Measurements from ENCODE around the gene GTSF1L.

GTSF1L gene

GRCh38 chr20:43716757-43717615 is 9.8 kb downstream of the GTSF1L start:
- DNase-seq (ENCODE audit: low read depth) = no peak

- no peak for DNase-seq (ENCODE audit: low read depth)
Measured at GRCh38 chr20:43716123-43716522, 10.7 kb downstream of the GTSF1L start.

- DNase-seq (ENCODE audit: low read depth) = no peak
Measured at GRCh38 chr20:43715511-43715910, 11.3 kb downstream of the GTSF1L start.

- DNase-seq (ENCODE audit: low read depth) = no peak
Measured at GRCh38 chr20:43715044-43715443, 11.8 kb downstream of the GTSF1L start.

- DNase-seq (ENCODE audit: low read depth) = no peak
Measured at GRCh38 chr20:43711098-43711654, 15.6 kb downstream of the GTSF1L start.

- no peak for DNase-seq (ENCODE audit: low read depth)
Measured at GRCh38 chr20:43710370-43711044, 16.3 kb downstream of the GTSF1L start.

- DNase-seq (ENCODE audit: low read depth) = no peak
Measured at GRCh38 chr20:43702502-43702901, 24.3 kb downstream of the GTSF1L start.

GRCh38 chr20:43700627-43701026 is 26.2 kb downstream of the GTSF1L start:
- no peak for DNase-seq (ENCODE audit: low read depth)

- DNase-seq (ENCODE audit: low read depth) = no peak
Measured at GRCh38 chr20:43699941-43700565, 26.7 kb downstream of the GTSF1L start.

- no peak for DNase-seq (ENCODE audit: low read depth)
Measured at GRCh38 chr20:43695571-43695970, 31.2 kb downstream of the GTSF1L start.

- DNase-seq (ENCODE audit: low read depth) = no peak
Measured at GRCh38 chr20:43694763-43695162, 32.0 kb downstream of the GTSF1L start.

- DNase-seq (ENCODE audit: low read depth) = no peak
Measured at GRCh38 chr20:43691928-43692524, 34.8 kb downstream of the GTSF1L start.

- DNase-seq (ENCODE audit: low read depth) = no peak
Measured at GRCh38 chr20:43690943-43691598, 35.7 kb downstream of the GTSF1L start.

- DNase-seq (ENCODE audit: low read depth) = no peak
Measured at GRCh38 chr20:43689165-43689564, 37.6 kb downstream of the GTSF1L start.

GRCh38 chr20:43686820-43687219 is 40.0 kb downstream of the GTSF1L start:
- DNase-seq (ENCODE audit: low read depth) = no peak

GRCh38 chr20:43682446-43682845 is 44.4 kb downstream of the GTSF1L start:
- DNase-seq (ENCODE audit: low read depth) = no peak

- DNase-seq (ENCODE audit: low read depth) = no peak
Measured at GRCh38 chr20:43681991-43682410, 44.8 kb downstream of the GTSF1L start.

GRCh38 chr20:43681468-43681942 is 45.3 kb downstream of the GTSF1L start:
- DNase-seq (ENCODE audit: low read depth) = peak; percentile 20

GRCh38 chr20:43680981-43681380 is 45.8 kb downstream of the GTSF1L start:
- DNase-seq (ENCODE audit: low read depth) = peak; percentile 52

GRCh38 chr20:43676368-43676767 is 50.4 kb downstream of the GTSF1L start:
- DNase-seq (ENCODE audit: low read depth) = no peak
